OCI-LY3 (cell line): ENCODE results near the gene PPY.

Source experiments
- CTCF ChIP-seq: fragments of 200-600, 300-600 bp; sonication (generic); IDR thresholded peaks from 2 replicates; pipeline ENCODE4 v1.5.1; 2014; ENCODE audit warnings: antibody characterized with exemption, low read length, low read depth
- EZH2phosphoT487 ChIP-seq: fragments of 200-600 bp; shearing (Covaris generic); IDR thresholded peaks from 2 replicates; pipeline ENCODE4 v1.6.1; 2018; ENCODE audit warnings: antibody characterized with exemption, mixed run types, low read depth

GRCh38 chr17:43906951-43907424 lies 35.3 kb downstream of the PPY start:
- TF ChIP-seq CTCF (no peak), EZH2phosphoT487 (no peak)
